Activated naive CD4-positive, alpha-beta T cell treated with anti-CD3 and anti-CD28 coated beads, Interleukin-2, amount 10 ng/mL, durations not matched to agents 7 days and 5 days (primary cell): ENCODE measurements around the gene KRTAP2-2.
"Not testable (repeated sequence)": the region's sequence is repeated elsewhere in the genome, so short reads cannot be mapped to it uniquely, and the experiment has no call there.

Source experiments
- CTCF ChIA-PET: fragments of 350-600 bp; sonication (Branson Sonifier 250); formaldehyde crosslinking; loops from one replicate; lab custom pipeline; 2021; ENCODE audit warnings: antibody characterized with exemption; lab: Charles Lee
- DNase-seq: peaks from one replicate; pipeline ENCODE4 v3.0.0-alpha.2; 2020
- H3K27ac Mint-ChIP-seq: one replicate; pipeline ENCODE4 v1.8.0; 2021; ENCODE audit warnings: mild to moderate bottlenecking, moderate library complexity, mixed read lengths
- H3K27me3 Mint-ChIP-seq: one replicate; pipeline ENCODE4 v1.8.0; 2021; ENCODE audit warnings: mild to moderate bottlenecking, mixed read lengths
- H3K36me3 Mint-ChIP-seq: one replicate; pipeline ENCODE4 v1.8.0; 2021; ENCODE audit warnings: mixed read lengths
- H3K4me1 Mint-ChIP-seq: one replicate; pipeline ENCODE4 v1.8.0; 2021; ENCODE audit warnings: mixed read lengths
- H3K4me3 Mint-ChIP-seq: one replicate; pipeline ENCODE4 v1.8.0; 2021; ENCODE audit warnings: mild to moderate bottlenecking, moderate library complexity, mixed read lengths
- H3K9me3 Mint-ChIP-seq: one replicate; pipeline ENCODE4 v1.8.0; 2021; ENCODE audit warnings: mixed read lengths

Gene KRTAP2-2

GRCh38 chr17:41073676-41074075 is 18.6 kb upstream of the KRTAP2-2 start:
- no peaks in the 10 kb centered on the region for H3K4me1 Mint-ChIP-seq
- CTCF ChIA-PET = interaction anchor here (1.3 kb wide), 1 partner anchor 219 kb away, joined by 3 read pairs; no protein-coding TSS in a partner anchor
- H3K36me3 Mint-ChIP-seq = no peaks in the 10 kb centered on the region
- H3K4me3 Mint-ChIP-seq = no peak overlapping the region
- no peak for DNase-seq
- H3K27me3 Mint-ChIP-seq = peaks cover 10% of the 10 kb centered on the region
- no peaks in the 10 kb centered on the region for H3K9me3 Mint-ChIP-seq
- H3K27ac Mint-ChIP-seq = no peak overlapping the region

- H3K9me3 Mint-ChIP-seq = no peaks in the 10 kb centered on the region
- no peak overlapping the region for H3K4me3 Mint-ChIP-seq
- no peak for DNase-seq
- H3K27me3 Mint-ChIP-seq = peaks cover 8% of the 10 kb centered on the region
- CTCF ChIA-PET = no interaction called here
- H3K36me3 Mint-ChIP-seq = no peaks in the 10 kb centered on the region
- H3K27ac Mint-ChIP-seq = no peak overlapping the region
- H3K4me1 Mint-ChIP-seq = no peaks in the 10 kb centered on the region
Observed at GRCh38 chr17:41071606-41072360, 16.8 kb upstream of the KRTAP2-2 start.

- Mint-ChIP-seq H3K27ac (no peak overlapping the region), H3K27me3 (no peaks in the 10 kb centered on the region), H3K9me3 (no peaks in the 10 kb centered on the region), H3K4me1 (no peaks in the 10 kb centered on the region), H3K36me3 (no peaks in the 10 kb centered on the region), H3K4me3 (no peak overlapping the region)
- DNase-seq = no peak
- CTCF ChIA-PET = interaction anchor here (0.9 kb wide), 1 partner anchor 10 kb away, joined by 3 read pairs; no protein-coding TSS in a partner anchor
Observed at GRCh38 chr17:41069031-41069430, 14.0 kb upstream of the KRTAP2-2 start.

GRCh38 chr17:41067281-41067680 is 12.3 kb upstream of the KRTAP2-2 start:
- H3K36me3 Mint-ChIP-seq = no peaks in the 10 kb centered on the region
- H3K27ac Mint-ChIP-seq = no peak overlapping the region
- peaks cover under 1% of the 10 kb centered on the region for H3K27me3 Mint-ChIP-seq
- no peaks in the 10 kb centered on the region for H3K9me3 Mint-ChIP-seq
- no peak overlapping the region for H3K4me3 Mint-ChIP-seq
- DNase-seq = no peak
- no peaks in the 10 kb centered on the region for H3K4me1 Mint-ChIP-seq
- CTCF ChIA-PET = no interaction called here

- no peak within 1 kb of the TSS for H3K27ac Mint-ChIP-seq
- DNase-seq = no peak
Observed at GRCh38 chr17:41065829-41066624, 11.0 kb upstream of the KRTAP2-2 start, which contains the start of gene KRTAP2-4. Gene KRTAP2-4, minus strand, starts transcription at chr17:41065879. Its CDS starts 34 bp downstream, at chr17:41065845.

GRCh38 chr17:41065016-41065689 is 10.1 kb upstream of the KRTAP2-2 start:
- H3K9me3 Mint-ChIP-seq, DNase-seq, H3K36me3 Mint-ChIP-seq, H3K27ac Mint-ChIP-seq, H3K4me1 Mint-ChIP-seq, H3K4me3 Mint-ChIP-seq, CTCF ChIA-PET: not testable (repeated sequence)
- H3K27me3 Mint-ChIP-seq = peaks cover 11% of the 10 kb centered on the region

More at GRCh38 chr17:41065829-41066624, 11.0 kb upstream of the KRTAP2-2 start, which contains the start of gene KRTAP2-4:
- Mint-ChIP-seq H3K36me3 (no peaks in the 10 kb centered on the region), H3K9me3 (no peaks in the 10 kb centered on the region), H3K4me3 (no peak within 1 kb of the TSS), H3K4me1 (no peaks in the 10 kb centered on the region), H3K27me3 (peaks cover 8% of the 10 kb centered on the region)
- CTCF ChIA-PET = no interaction called here

- no peak for DNase-seq
- Mint-ChIP-seq H3K36me3 (no peaks in the 10 kb centered on the region), H3K4me3 (no peak overlapping the region), H3K9me3 (no peaks in the 10 kb centered on the region), H3K27ac (no peak overlapping the region), H3K4me1 (no peaks in the 10 kb centered on the region), H3K27me3 (peaks cover 18% of the 10 kb centered on the region)
- CTCF ChIA-PET = no interaction called here
Observed at GRCh38 chr17:41064301-41064700, 9.3 kb upstream of the KRTAP2-2 start.

- Mint-ChIP-seq H3K27me3 (peaks cover 21% of the 10 kb centered on the region), H3K9me3 (no peaks in the 10 kb centered on the region), H3K36me3 (no peaks in the 10 kb centered on the region), H3K27ac (no peak overlapping the region), H3K4me3 (no peak overlapping the region), H3K4me1 (no peaks in the 10 kb centered on the region)
- no peak for DNase-seq
- CTCF ChIA-PET = no interaction called here
Observed at GRCh38 chr17:41063449-41063848, 8.4 kb upstream of the KRTAP2-2 start.

GRCh38 chr17:41061964-41062363 is 6.9 kb upstream of the KRTAP2-2 start:
- H3K27me3 Mint-ChIP-seq = peaks cover 21% of the 10 kb centered on the region
- no peaks in the 10 kb centered on the region for H3K36me3 Mint-ChIP-seq
- H3K4me1 Mint-ChIP-seq = no peaks in the 10 kb centered on the region
- peaks cover 6% of the 10 kb centered on the region for H3K9me3 Mint-ChIP-seq
- no peak overlapping the region for H3K27ac Mint-ChIP-seq
- no peak for DNase-seq
- no peak overlapping the region for H3K4me3 Mint-ChIP-seq
- CTCF ChIA-PET = no interaction called here

GRCh38 chr17:41060052-41060604 is 5.1 kb upstream of the KRTAP2-2 start, which contains the start of gene KRTAP2-3:
Gene KRTAP2-3, minus strand, starts transcription at chr17:41060114. Its CDS starts 64 bp downstream, at chr17:41060050.
- CTCF ChIA-PET = no interaction called here

GRCh38 chr17:41059276-41060051 is 4.4 kb upstream of the KRTAP2-2 start:
- H3K36me3 Mint-ChIP-seq, H3K27ac Mint-ChIP-seq, H3K9me3 Mint-ChIP-seq, H3K4me3 Mint-ChIP-seq, H3K4me1 Mint-ChIP-seq, DNase-seq: not testable (repeated sequence)
- CTCF ChIA-PET = interaction anchor here (1.0 to 1.1 kb wide), 2 partner anchors 9 to 12 kb away, joined by 3 to 4 read pairs; partner anchors contain the start of gene KRTAP2-1
- H3K27me3 Mint-ChIP-seq = peaks cover 21% of the 10 kb centered on the region

More at GRCh38 chr17:41060052-41060604, 5.1 kb upstream of the KRTAP2-2 start, which contains the start of gene KRTAP2-3:
- Mint-ChIP-seq H3K36me3 (no peaks in the 10 kb centered on the region), H3K27me3 (peaks cover 21% of the 10 kb centered on the region), H3K4me3 (no peak within 1 kb of the TSS), H3K4me1 (no peaks in the 10 kb centered on the region), H3K9me3 (peaks cover 6% of the 10 kb centered on the region), H3K27ac (no peak within 1 kb of the TSS)
- DNase-seq = no peak

GRCh38 chr17:41058741-41059140 is 3.7 kb upstream of the KRTAP2-2 start:
- H3K9me3 Mint-ChIP-seq = peaks cover 6% of the 10 kb centered on the region
- H3K36me3 Mint-ChIP-seq = no peaks in the 10 kb centered on the region
- H3K27ac Mint-ChIP-seq = no peak overlapping the region
- CTCF ChIA-PET = interaction anchor here (1.0 to 1.1 kb wide), 2 partner anchors 10 to 11 kb away, joined by 3 to 4 read pairs; partner anchors contain the start of gene KRTAP2-1
- no peaks in the 10 kb centered on the region for H3K4me1 Mint-ChIP-seq
- no peak overlapping the region for H3K4me3 Mint-ChIP-seq
- peaks cover 21% of the 10 kb centered on the region for H3K27me3 Mint-ChIP-seq
- DNase-seq = no peak

GRCh38 chr17:41057547-41057946 is 2.5 kb upstream of the KRTAP2-2 start:
- peaks cover 21% of the 10 kb centered on the region for H3K27me3 Mint-ChIP-seq
- H3K27ac Mint-ChIP-seq = no peak overlapping the region
- H3K36me3 Mint-ChIP-seq = no peaks in the 10 kb centered on the region
- no peaks in the 10 kb centered on the region for H3K4me1 Mint-ChIP-seq
- CTCF ChIA-PET = no interaction called here
- peaks cover 6% of the 10 kb centered on the region for H3K9me3 Mint-ChIP-seq
- H3K4me3 Mint-ChIP-seq = no peak overlapping the region
- DNase-seq = no peak
